UCSD-AML1 (cell line): ENCODE data around the gene CMTM8.
"Not testable (repeated sequence)": the region's sequence is repeated elsewhere in the genome, so short reads cannot be mapped to it uniquely, and the experiment has no call there.

Source experiments
- DNase-seq: peaks from one replicate; lab custom pipeline; 2025; ENCODE audit not compliant: unreplicated experiment; lab: John Stamatoyannopoulos, UW

CMTM8 gene, protein sequence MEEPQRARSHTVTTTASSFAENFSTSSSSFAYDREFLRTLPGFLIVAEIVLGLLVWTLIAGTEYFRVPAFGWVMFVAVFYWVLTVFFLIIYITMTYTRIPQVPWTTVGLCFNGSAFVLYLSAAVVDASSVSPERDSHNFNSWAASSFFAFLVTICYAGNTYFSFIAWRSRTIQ

DNA sequence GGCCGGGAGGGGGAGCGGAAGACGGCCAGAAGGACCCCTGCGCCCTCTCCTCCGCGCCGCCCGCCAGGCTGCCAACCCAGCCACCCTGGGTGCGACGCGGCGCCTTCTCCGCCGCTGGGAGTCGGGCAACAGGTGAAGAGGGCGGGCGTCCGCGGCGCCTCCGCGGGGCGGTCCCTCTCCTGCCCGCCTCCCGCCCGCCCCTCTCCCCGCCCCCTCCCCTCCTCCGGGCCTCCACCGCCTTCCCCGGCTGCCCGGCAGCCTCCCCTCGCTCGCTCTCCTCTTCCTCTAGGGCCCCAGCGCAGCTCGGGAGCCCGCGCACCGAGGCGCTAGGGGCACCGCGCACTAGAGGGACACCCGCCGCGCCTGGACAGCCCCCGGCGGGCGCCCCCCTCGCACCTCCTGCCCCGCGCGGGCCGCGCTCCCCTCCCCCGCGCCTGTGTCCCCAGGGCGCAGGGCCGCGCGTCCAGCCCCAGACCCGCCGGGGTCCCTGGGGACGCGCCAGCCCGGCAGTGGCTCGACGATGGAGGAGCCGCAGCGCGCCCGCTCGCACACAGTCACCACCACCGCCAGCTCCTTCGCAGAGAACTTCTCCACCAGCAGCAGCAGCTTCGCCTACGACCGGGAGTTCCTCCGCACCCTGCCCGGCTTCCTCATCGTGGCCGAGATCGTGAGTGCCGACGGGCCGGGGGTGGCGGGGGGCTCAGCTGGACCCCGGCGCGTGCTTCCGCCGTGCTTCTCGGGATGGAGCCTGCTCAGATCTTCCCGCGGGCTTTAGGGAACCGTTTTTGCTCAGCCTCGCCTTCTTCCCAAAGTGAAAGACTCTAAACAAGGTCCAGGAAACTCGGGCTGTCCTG is at the start of gene CMTM8:
Gene CMTM8, plus strand, starts transcription at position 228 of the 854 bp plus-strand sequence. Its CDS starts 293 bp downstream, at position 521.
- DNase-seq: peak; percentile 41

DNA sequence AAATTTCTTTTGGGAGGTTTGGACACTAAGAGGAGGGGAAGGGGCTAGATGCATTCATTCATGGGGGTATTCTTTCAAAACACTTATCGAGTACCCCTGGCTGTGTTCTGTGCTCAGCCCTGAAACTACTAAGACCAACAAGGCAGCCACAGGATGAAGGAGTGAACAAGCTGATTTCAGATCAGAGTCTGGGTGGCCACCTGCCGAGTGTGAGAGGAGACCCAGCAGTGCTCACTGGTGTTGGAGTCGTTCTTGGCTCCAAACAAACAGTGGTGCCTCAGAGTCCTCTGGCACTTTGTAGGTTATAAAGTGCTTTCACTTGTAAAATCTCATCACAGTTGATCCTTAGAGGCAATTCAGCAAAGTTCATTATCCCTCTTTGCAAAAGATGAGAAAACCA is 48.8 kb upstream of the CMTM8 start:
- DNase-seq: no peak

DNA sequence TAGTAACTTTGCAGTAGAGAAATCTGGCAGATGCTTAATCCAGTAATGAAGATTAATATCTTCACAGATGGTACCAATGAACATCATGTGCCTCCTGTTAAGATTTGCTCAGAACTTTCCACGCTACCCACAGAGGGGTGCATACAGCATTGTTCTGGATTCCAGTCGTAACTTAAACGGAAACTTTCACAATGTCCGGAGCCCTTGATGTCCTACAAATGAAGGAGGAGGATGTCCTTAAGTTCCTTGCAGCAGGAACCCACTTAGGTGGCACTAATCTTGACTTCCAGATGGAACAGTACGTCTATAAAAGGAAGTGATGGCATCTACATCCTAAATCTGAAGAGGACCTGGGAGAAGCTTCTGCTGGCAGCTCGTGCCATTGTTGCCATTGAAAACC is 47.9 kb upstream of the CMTM8 start:
- not testable (repeated sequence) for DNase-seq

DNA sequence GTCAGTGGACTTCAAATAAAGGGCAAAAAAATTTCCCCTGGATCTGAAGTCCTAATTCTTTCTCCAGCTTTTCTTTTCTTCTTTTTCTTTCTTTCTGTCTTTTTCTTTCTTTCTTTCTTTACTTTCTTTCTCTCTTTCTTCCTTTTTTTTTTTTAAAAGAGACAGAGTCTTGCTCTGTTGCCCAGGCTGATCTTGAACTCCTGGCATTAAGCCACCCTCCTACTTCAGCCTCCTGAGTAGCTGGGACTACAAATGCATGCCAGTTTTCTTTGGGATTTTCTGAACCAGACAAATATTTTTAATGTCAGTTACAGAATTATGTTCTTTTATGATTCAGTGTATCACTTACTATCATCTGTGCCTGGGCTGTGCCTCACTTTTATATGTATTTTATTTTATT is 45.4 kb upstream of the CMTM8 start:
- no peak for DNase-seq

DNA sequence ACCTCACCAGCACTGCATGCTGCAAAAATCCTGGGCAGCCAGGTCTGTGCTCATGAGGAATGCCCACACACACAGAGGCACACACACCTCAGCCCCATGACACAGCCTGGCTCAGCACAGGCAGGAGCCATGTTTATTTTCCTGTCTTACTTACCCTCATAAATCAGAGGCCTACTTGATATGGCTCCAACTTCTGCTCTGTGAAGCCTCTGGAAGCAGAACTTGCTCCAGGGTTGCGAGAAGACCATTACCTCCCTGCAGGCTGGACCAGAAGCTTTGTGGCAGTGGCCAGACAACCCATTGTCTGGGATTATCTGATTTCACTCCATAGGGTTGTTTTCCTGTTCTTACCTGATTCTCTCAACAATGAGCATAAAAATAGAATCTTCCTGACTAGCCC is 43.8 kb upstream of the CMTM8 start:
- no peak for DNase-seq

DNA sequence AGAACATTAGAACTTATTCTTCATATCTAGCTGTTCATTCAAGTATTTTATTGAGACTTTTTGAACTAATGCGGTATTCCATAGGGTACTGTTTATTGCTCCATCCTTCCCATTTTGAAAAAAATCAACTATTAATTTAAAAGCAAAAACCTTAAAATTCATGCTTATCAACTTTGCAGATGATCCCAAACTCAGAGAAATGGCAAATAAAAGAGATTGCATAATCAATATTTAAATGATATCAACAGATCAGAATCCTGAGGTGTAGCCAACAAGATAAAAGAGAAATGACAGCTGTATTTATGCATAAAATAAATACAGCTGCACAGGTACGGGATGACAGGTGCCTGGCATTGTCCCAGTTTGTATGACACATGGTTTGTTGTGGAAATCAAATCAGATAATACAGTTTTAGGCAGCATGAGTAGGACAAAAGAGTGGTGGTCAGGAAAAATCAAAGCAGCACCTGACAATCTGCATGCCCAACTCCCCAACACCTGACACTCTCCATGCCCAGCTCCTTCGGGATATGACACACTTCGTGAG is 42.4 kb upstream of the CMTM8 start:
- DNase-seq: no peak

DNA sequence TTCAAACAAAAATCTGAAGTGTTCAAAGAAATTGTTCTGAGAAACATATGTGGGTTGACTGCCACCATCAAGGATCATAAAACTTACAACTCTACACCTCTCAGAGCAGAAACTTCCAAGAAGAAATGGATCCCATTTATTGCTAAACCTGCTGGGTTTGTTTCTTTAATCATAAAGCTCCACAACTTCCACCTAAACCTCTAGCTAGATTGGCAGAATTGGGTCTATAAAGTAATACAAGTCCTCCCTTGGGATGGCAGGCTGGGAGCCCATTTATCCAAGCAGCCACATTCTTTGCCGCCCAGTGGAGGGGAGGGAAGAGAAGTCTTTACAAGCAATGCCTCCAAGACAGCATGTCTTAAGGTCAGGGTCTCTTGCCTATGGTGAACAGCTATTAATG is 40.5 kb upstream of the CMTM8 start:
- no peak for DNase-seq

DNA sequence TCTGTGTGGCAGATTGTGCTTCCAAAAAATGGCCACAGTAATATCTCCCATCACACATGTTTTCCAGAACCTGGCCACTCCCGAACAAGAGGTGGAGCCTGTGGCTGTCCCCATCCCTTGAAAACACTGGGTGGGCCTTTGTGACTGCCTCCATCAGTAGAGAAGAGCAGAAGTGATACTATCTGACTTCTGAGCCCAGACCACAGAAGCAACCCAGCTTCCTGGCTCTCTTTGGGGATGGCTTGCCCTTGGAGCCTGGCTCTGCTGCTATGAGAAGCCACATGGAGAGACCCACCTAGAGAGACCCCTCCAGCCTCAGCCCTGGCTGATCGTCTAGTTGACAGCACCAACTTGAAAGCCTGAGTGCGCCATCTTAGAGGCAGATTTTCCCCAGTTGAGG is 39.8 kb upstream of the CMTM8 start:
- DNase-seq: no peak

DNA sequence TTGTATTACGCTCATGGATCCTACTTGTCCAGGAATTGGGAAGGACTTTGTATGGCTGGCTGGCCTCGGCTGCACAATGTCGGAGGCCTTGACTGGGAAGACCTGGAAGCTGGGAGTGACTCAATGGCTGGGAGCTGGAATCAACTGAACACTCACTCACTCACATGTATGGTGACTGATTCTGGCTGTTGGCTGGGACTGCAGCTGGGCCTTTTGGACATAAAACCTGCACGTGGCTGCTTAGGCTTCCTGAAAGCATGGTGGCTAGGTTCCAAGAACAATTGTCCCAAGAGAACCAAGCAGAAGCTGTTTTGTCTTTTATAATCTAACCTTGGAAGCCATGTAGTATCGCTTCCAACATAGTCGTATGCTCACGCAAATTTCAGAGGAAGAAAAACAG is 38.0 kb upstream of the CMTM8 start:
- DNase-seq: no peak

DNA sequence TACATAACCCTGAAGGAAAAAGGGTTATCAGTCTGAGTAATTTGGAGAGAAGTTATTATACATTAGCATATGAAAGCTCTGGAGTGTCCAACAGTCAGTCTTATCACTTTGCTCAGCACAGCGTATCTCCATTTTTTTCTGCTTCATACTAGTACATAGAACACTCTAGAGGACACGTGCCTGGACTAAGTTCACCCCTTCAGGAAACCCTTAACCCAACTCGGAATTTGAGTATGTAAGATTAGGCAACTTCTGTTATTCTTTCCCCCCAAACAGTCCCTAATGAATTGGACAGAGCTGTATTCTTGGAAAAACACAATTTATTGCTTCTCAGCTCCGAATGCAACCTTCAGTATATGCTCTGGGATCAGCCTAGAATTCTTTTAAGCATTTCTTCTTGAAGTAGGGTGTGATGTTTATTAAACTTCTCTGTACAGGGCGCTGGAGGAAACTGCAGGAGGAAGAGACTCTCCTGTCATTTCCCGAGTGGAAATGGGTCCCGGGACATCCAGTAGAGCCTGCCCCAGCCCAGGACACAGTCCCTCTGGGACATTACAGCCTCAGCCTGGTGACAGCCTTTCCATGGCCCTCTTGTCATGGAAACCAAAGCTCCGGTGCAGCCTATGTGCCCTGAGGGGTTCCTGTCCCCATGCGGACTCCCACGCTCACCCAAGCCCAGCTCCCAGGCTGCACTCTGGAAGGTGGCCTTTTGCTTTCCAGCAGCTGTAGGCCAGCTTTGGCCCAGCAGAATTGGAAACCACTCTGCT is 37.3 kb upstream of the CMTM8 start:
- DNase-seq: no peak

DNA sequence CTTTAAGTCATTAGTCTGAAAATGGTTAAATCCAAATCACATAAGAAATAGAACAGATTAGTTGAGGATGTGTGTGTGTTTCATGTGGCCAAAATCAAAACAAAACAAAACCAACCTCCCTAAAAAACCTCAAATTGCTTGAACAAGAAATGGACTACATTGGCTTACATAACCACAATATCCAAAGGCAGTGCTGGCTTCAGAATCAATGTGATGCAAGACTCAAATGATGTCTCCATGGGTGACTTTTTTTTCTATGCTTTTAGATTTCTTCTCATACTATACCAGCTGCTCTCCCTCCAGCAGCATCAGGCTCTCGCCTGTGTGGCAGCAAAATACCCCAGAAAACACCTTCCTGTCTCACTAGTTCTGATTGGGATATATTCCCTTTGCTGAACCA is 36.0 kb upstream of the CMTM8 start:
- no peak for DNase-seq

DNA sequence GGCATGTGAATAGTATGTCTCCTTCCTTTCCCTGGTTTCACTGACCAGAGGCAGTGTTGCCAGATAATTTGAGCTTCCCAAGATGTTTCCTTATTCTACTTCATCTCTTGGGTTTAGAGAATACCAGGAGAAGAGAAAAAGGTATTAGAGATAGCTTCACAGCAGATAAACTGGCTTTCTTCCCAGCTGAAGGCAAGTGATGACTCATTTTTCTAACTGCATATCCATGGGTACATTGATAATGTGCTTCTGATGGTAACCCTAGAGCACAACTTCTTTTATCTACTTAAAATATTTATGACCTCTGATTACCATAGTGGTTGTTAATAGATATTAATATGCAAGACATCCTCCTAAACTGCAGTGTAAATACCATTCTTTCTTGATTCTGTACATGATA is 34.6 kb upstream of the CMTM8 start:
- DNase-seq: no peak

DNA sequence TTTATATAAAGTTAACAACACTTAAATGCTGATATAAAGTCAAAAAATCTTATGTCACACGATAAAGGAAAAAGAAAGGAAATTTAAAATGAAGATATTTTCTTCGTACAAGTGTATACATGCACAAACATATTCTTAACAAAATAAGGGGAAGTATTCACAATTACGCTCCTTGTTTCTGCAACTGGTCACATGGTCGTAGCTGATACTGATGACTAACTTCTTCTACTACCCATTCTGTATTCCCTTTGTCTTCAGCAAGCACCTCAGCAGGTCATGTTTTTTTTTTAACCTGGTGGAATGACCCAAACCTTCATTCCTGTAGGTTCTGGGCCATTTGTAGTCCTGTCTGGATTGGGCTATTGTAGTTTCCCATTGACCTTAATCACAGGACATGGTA is 30.0 kb upstream of the CMTM8 start:
- no peak for DNase-seq

DNA sequence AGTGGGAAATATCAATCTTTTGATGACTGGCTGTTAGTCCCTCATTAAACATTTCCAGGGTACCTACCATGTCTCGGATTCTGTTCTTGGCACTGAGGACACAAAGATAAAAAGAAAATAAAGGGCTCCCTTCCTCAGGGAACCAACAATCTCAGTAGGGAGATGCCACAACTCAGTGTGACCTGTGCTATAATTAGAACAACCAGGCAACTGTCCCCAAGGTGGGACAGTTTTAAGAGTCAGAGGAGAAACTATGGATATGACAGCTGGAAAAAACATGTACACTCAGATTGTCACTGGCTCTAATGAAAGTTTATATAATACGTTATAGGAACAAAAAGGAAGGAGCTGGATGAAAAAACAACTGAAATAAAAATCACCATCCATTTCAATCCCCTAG is 23.3 kb upstream of the CMTM8 start:
- no peak for DNase-seq

DNA sequence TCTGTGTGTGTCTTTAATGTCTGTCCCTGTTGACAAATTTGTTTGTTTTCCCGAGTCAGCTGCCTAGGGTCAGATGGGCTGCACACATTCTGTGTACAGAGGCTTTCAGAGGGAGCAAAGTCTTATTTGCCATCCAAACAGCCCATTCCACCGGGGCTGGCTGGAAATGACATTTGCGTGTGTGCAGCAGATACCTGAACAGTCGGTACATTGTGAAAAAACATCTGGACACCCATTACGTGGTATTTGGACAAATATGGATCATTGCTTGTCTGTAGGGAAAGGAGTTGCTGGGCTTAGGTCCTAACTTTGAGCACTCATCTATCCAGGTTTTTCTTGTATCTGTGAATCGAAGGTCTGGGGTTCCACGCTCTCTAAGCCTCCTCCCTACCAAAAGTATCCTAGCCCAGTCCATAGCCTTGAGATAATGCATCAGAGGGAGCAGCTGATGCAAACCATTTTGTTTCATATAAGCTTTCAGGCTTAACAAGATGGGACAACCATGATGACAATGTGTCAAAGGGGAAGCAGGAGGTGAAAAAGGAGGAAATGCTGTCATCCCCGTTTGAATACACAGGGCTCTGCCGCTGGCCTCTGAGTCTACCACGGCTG is 22.2 kb upstream of the CMTM8 start:
- no peak for DNase-seq

DNA sequence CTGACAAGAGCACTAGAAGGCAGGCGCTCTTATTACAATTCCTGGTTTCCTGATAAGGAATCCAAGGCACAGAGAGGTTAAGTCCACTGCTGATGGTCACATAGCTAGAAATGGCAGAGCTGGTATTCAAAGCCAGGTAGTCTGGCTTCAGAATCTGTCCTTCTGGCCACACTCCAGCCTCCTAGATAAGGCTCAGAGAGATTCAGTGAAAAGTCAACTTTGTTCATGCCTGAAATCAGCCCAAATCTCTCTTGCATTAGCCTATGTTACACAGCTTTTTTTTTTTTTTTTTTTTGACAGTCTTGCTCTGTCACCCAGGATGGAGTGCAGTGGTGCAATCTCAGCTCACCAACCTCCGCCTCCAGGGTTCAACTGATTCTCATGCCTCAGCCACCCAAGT is 21.1 kb upstream of the CMTM8 start:
- DNase-seq: no peak

DNA sequence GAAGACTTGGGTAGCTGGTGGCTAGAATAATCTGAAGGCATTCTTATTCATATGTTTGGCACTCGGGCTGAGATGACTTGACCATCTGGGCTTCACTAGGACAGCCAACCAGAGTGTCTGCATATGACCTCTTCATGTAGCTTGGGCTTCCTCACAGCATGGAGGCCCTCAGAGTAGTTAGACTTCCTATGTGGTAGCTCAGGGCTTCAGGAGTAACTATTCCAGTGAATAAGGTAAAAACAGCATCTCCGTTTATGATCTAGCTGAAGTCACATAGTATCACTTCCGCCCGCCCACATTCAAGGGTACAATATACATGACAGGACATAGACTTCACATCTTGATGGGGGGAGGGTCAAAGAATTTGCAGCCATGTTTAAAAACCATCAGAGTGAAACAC is 18.9 kb upstream of the CMTM8 start:
- no peak for DNase-seq

DNA sequence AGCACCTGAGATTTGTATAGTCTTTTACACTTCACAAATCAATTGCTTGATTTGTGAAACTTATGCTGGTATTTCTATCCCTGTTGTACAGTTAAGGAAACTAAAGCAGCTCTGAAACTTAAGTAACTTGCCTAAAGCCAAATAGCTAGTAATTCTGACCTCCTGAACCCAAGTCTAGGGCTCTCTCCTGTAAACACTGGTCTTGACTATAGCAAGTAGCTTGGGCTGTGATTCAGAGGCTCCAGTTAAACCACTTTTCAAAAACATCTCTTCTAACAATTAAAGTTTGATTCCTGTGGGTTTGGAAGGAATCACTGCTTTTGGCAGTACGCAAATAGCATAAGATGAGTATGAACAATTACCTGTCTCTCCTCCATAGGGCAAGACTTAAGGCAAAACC is 18.5 kb upstream of the CMTM8 start:
- DNase-seq: no peak

DNA sequence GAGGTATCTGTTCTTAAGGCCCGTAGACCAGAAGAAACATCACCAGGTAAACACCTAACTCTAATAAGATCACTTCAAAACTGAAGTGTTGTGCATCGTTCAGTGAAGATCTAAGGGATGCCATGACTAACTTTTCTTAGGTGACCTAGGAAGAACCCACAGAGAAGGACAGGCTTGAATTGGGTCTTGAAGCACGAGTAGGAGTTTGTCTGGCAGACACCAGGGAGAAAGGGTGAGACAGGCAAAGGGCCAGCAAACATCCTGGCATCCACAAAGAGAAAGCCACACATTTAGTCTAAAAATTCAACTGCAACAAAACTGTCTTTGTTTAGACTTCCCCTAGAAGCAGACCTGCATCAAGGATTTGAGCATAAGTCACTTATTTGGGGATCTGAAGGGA is 15.5 kb upstream of the CMTM8 start:
- no peak for DNase-seq

DNA sequence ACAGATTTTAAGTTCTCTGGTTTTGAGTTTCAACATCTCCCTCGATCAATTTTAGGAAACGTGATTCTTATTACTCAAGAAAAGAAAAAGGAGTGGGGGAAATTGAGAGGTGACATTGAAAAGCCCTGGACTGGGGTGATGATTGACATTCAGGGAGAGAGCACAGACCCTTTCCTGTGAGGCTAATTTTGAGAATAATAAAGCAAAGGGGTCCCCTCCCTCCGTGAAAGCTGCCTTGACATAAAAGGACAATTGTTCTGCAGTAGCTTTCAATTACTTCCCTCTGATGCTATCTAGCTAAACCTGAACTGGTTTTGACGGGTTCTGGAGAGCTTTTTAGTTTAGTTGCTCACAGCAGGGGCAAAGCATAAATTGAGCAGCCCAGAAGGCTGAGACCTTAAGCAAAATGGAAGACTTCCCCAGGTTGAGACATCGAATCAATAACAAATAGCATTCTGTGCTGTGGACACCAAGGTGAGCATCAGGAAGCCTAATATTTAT is 14.4 kb upstream of the CMTM8 start:
- DNase-seq: no peak

DNA sequence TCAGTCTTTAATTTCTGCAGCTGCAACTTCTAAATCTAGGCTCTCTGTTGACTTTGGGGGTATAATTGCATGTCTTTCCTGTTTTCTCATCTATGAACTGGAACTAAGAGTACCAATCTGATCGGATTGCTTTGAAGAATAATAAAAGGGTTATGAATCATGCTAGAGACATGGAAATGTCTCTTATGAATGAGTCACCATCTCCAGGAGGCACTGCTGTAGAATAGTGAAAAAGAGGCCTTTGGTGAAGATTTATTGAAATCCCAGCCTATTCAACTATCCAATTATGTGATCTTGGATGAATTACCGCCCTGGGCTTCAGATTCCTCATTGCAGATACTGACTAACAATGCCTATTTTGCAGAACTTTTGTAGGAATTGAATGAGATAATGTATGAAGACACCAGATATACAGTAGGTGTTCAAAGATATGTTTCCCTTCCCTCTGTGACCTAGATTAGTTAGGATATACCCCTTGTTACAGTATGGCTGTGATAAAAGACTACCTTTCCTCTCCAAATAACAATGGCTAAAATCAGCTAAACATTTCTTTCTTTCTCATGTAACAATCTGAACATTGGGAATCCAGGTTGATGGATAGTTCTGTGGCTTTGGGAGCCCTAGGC is 11.5 kb upstream of the CMTM8 start:
- DNase-seq: no peak
